HEK293 (cell line): Measurements from ENCODE around the gene P4HA2.

Source experiments
- CTCF ChIA-PET: fragments of 350-600 bp; formaldehyde crosslinking; extraction: SDS; loops from one replicate; lab custom pipeline; 2021; ENCODE audit warnings: antibody characterized with exemption; lab: Yijun Ruan, JAX
- POLR2A ChIA-PET: fragments of 300-600 bp; formaldehyde crosslinking; extraction: SDS; loops from one replicate; lab custom pipeline; 2020; ENCODE audit warnings: antibody characterized with exemption, inconsistent platforms; lab: Yijun Ruan, JAX
- H3K27ac ChIP-seq: fragments of 200-500 bp; sonication (Bioruptor generic); 2 replicates; pipeline ENCODE4 v1.5.1; 2014; ENCODE audit warnings: low read depth, low read length, control low read depth, inconsistent platforms; ENCODE audit errors: extremely low read depth
- H3K36me3 ChIP-seq, 2 experiments: fragments of 200-500 bp in 1 of 2; sonication (Bioruptor generic) in 1 of 2; 1 replicate in 1 of 2; 2 replicates in 1 of 2; pipeline ENCODE4 v1.5.1; 2014 to 2017; ENCODE audit warnings: inconsistent platforms in 2 of 2, low read length in 2 of 2; ENCODE audit not compliant: control insufficient read depth in 2 of 2, insufficient read depth in 1 of 2
- H3K4me1 ChIP-seq: fragments of 200-500 bp; sonication (Bioruptor generic); 2 replicates; pipeline ENCODE4 v1.5.1; 2014; ENCODE audit warnings: mild to moderate bottlenecking, low read length, inconsistent platforms; ENCODE audit not compliant: control insufficient read depth, insufficient read depth
- H3K4me3 ChIP-seq: 2 replicates; pipeline ENCODE4 v1.5.1; 2011; ENCODE audit warnings: low read depth, mild to moderate bottlenecking, control low read depth, low read length, moderate library complexity
- H3K9me3 ChIP-seq: fragments of 200-500 bp; sonication (Bioruptor generic); 2 replicates; pipeline ENCODE4 v1.5.1; 2014; ENCODE audit warnings: low read depth, low read length, inconsistent platforms; ENCODE audit not compliant: control insufficient read depth, insufficient read depth
- BCL6B ChIP-seq: fragments of 450-650 bp; formaldehyde crosslinking; IDR thresholded peaks from 2 replicates; pipeline ENCODE4 v1.5.1; 2017; ENCODE audit warnings: missing biosample characterization, missing genetic modification characterization
- EGR2 ChIP-seq: fragments of 450-650 bp; formaldehyde crosslinking; IDR thresholded peaks from 2 replicates; pipeline ENCODE4 v1.5.1; 2016; ENCODE audit warnings: low read depth, missing biosample characterization, missing genetic modification characterization
- KLF10 ChIP-seq: fragments of 450-650 bp; IDR thresholded peaks from 2 replicates; pipeline ENCODE4 v1.5.1; 2018; ENCODE audit warnings: missing biosample characterization, mild to moderate bottlenecking, missing genetic modification characterization
- MZF1 ChIP-seq: fragments of 450-650 bp; formaldehyde crosslinking; IDR thresholded peaks from 2 replicates; pipeline ENCODE4 v1.5.1; 2017; ENCODE audit warnings: missing biosample characterization, missing genetic modification characterization, borderline replicate concordance
- REPIN1 ChIP-seq: fragments of 450-650 bp; formaldehyde crosslinking; IDR thresholded peaks from 2 replicates; pipeline ENCODE4 v1.5.1; 2017; ENCODE audit warnings: missing biosample characterization, missing genetic modification characterization, low read depth
- SCRT1 ChIP-seq: fragments of 450-650 bp; formaldehyde crosslinking; IDR thresholded peaks from 2 replicates; pipeline ENCODE4 v1.5.1; 2016; ENCODE audit warnings: missing biosample characterization, missing genetic modification characterization, borderline replicate concordance
- SCRT2 ChIP-seq: fragments of 450-650 bp; formaldehyde crosslinking; IDR thresholded peaks from 2 replicates; pipeline ENCODE4 v1.5.1; 2016; ENCODE audit warnings: missing biosample characterization, missing genetic modification characterization
- SP3 ChIP-seq: fragments of 450-650 bp; formaldehyde crosslinking; IDR thresholded peaks from 2 replicates; pipeline ENCODE4 v1.5.1; 2016; ENCODE audit warnings: missing biosample characterization, missing genetic modification characterization
- TRIM28 ChIP-seq: IDR thresholded peaks from 2 replicates; pipeline ENCODE4 v1.6.1; 2011; ENCODE audit warnings: low read length, control low read depth, borderline replicate concordance
- ZBTB17 ChIP-seq: fragments of 450-650 bp; formaldehyde crosslinking; IDR thresholded peaks from 2 replicates; pipeline ENCODE4 v1.5.1; 2016; ENCODE audit warnings: missing biosample characterization, missing genetic modification characterization
- ZFP69B ChIP-seq: fragments of 450-650 bp; formaldehyde crosslinking; IDR thresholded peaks from 2 replicates; pipeline ENCODE4 v1.5.1; 2016; ENCODE audit warnings: missing biosample characterization, missing genetic modification characterization
- ZNF148 ChIP-seq: fragments of 450-650 bp; formaldehyde crosslinking; IDR thresholded peaks from 2 replicates; pipeline ENCODE4 v1.5.0; 2017; ENCODE audit warnings: missing biosample characterization, missing genetic modification characterization, borderline replicate concordance
- ZNF211 ChIP-seq: fragments of 450-650 bp; formaldehyde crosslinking; IDR thresholded peaks from 2 replicates; pipeline ENCODE4 v1.5.1; 2016; ENCODE audit warnings: low read depth, missing biosample characterization, missing genetic modification characterization
- ZNF335 ChIP-seq: fragments of 450-650 bp; formaldehyde crosslinking; conservative IDR thresholded peaks from 2 replicates; pipeline ENCODE4 v1.5.1; 2016; ENCODE audit warnings: missing biosample characterization, missing genetic modification characterization
- ZNF354C ChIP-seq: fragments of 450-650 bp; formaldehyde crosslinking; IDR thresholded peaks from 2 replicates; pipeline ENCODE4 v1.5.1; 2016; ENCODE audit warnings: missing biosample characterization, missing genetic modification characterization, low read depth, borderline replicate concordance
- ZNF391 ChIP-seq: fragments of 450-650 bp; formaldehyde crosslinking; IDR thresholded peaks from 2 replicates; pipeline ENCODE4 v1.5.1; 2016; ENCODE audit warnings: low read depth, missing biosample characterization, missing genetic modification characterization, borderline replicate concordance
- ZNF394 ChIP-seq: fragments of 450-650 bp; formaldehyde crosslinking; IDR thresholded peaks from 2 replicates; pipeline ENCODE4 v1.5.1; 2016; ENCODE audit warnings: missing biosample characterization, missing genetic modification characterization, mild to moderate bottlenecking, moderate library complexity, borderline replicate concordance
- ZNF398 ChIP-seq: fragments of 450-650 bp; formaldehyde crosslinking; IDR thresholded peaks from 2 replicates; pipeline ENCODE4 v1.5.1; 2017; ENCODE audit warnings: missing biosample characterization, missing genetic modification characterization
- ZNF521 ChIP-seq: fragments of 450-650 bp; formaldehyde crosslinking; IDR thresholded peaks from 2 replicates; pipeline ENCODE4 v1.5.1; 2017; ENCODE audit warnings: missing biosample characterization, mild to moderate bottlenecking, missing genetic modification characterization
- ZNF530 ChIP-seq: fragments of 450-650 bp; formaldehyde crosslinking; IDR thresholded peaks from 2 replicates; pipeline ENCODE4 v1.5.1; 2016; ENCODE audit warnings: low read depth, missing biosample characterization, missing genetic modification characterization
- ZNF600 ChIP-seq: fragments of 450-650 bp; formaldehyde crosslinking; IDR thresholded peaks from 2 replicates; pipeline ENCODE4 v1.5.1; 2016; ENCODE audit warnings: missing biosample characterization, missing genetic modification characterization
- ZNF624 ChIP-seq: fragments of 450-650 bp; formaldehyde crosslinking; IDR thresholded peaks from 2 replicates; pipeline ENCODE4 v1.5.1; 2017; ENCODE audit warnings: missing biosample characterization, missing genetic modification characterization
- ZNF777 ChIP-seq: fragments of 450-650 bp; formaldehyde crosslinking; IDR thresholded peaks from 2 replicates; pipeline ENCODE4 v1.5.1; 2017; ENCODE audit warnings: missing biosample characterization, missing genetic modification characterization, borderline replicate concordance
- ZNF792 ChIP-seq: fragments of 450-650 bp; formaldehyde crosslinking; IDR thresholded peaks from 2 replicates; pipeline ENCODE4 v1.5.1; 2016; ENCODE audit warnings: missing biosample characterization, missing genetic modification characterization
- ZXDB ChIP-seq: fragments of 450-650 bp; formaldehyde crosslinking; IDR thresholded peaks from 2 replicates; pipeline ENCODE4 v1.5.1; 2016; ENCODE audit warnings: missing biosample characterization, missing genetic modification characterization
- TF ChIP-seq, protein P1 (sequence below): fragments of 450-650 bp; formaldehyde crosslinking; IDR thresholded peaks from 2 replicates; pipeline ENCODE4 v1.5.1; 2016; ENCODE audit warnings: missing biosample characterization, missing genetic modification characterization
- TF ChIP-seq, protein P2 (sequence below): fragments of 450-650 bp; formaldehyde crosslinking; optimal IDR thresholded peaks from 2 replicates; pipeline ENCODE3; 2016; ENCODE audit warnings: missing biosample characterization, mild to moderate bottlenecking, missing genetic modification characterization
- TF ChIP-seq, protein P3 (sequence below): fragments of 450-650 bp; formaldehyde crosslinking; IDR thresholded peaks from 2 replicates; pipeline ENCODE4 v1.5.1; 2017; ENCODE audit warnings: missing biosample characterization, mild to moderate bottlenecking, missing genetic modification characterization, moderate library complexity

P4HA2 gene

DNA sequence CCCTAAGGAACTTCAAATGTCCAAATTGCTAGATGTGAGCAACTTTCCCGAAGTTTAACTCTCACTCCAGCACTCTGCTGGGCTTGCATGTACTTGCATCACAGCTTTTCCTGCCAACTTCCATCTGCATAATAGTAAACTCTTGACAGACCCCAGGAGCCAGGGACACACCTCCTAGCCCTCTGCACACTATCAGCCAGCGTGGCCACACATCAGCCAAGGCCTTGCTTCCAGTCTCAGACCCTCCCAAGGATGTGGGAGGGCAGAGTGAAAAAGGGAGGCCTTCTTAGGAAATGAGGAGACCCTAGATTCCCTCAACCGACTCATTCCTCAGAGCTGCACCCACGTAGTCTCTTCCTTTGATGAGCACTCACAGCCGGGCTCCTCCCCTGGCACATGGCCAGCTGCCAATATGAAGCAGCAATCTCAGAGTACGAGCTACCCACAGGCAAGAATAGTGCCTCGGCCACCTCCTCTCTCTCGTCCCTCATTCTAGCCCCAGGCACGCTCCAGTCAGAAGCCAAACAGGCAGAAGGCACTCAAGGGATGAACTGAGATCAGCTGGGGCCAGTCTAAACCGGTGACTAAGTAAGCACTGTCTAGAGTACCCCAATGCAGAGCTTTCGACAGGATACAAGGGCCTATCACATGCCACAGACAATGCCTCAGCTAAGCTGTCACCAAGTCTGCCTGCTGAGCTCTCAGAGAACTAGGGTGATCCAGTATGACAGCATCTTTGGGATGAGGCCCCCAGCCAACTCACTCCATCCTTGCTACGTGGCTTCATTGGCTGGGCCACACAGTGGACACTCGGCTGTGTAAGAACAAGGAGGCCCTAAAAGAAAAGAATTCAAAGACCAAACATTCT is 2.3 kb downstream of the P4HA2 start:
- H3K36me3 ChIP-seq = no peaks in the 10 kb centered on the region
- no peak overlapping the region for H3K27ac ChIP-seq
- ChIA-PET POLR2A (interaction anchor here (0.7 to 4.2 kb wide), 4 partner anchors 9 to 163 kb away, joined by 3 to 30 read pairs (median 16); partner anchors contain the start of gene SLC22A4), CTCF (interaction anchor here (0.7 to 3.6 kb wide), 11 partner anchors 8 to 273 kb away, joined by 3 to 18 read pairs (median 4); no protein-coding TSS in a partner anchor)
- no peaks in the 10 kb centered on the region for H3K9me3 ChIP-seq
- H3K4me1 ChIP-seq = peaks cover 4% of the 10 kb centered on the region
- no peak overlapping the region for H3K4me3 ChIP-seq
- TF ChIP-seq ZNF624 (tag by site-specific recombination) (no peak), MZF1 (tag by site-specific recombination) (no peak), ZNF391 (no peak), ZNF792 (tag by site-specific recombination) (no peak), SCRT2 (tag by site-specific recombination) (no peak), ZXDB (tag by site-specific recombination) (no peak), KLF10 (tag by site-specific recombination) (no peak; the same call in 1 of the 2 replicates), ZNF394 (tag by site-specific recombination) (0 out of 2 replicates have a peak, but pooled peaks have one; percentile 68), ZNF777 (no peak), ZNF521 (no peak), EGR2 (tag by site-specific recombination) (peak; percentile 91), ZNF335 (tag by site-specific recombination) (peak; percentile 83), ZNF600 (tag by site-specific recombination) (no peak), SCRT1 (tag by site-specific recombination) (no peak), ZNF211 (tag by site-specific recombination) (no peak), TRIM28 (no peak; the same call in 1 of the 2 replicates), ZFP69B (tag by site-specific recombination) (no peak), ZNF530 (tag by site-specific recombination) (no peak), REPIN1 (tag by site-specific recombination) (no peak), ZBTB17 (tag by site-specific recombination) (peak; percentile 52), BCL6B (tag by site-specific recombination) (no peak), ZNF148 (tag by site-specific recombination) (no peak), SP3 (tag by site-specific recombination) (no peak), ZNF398 (tag by site-specific recombination) (peak; percentile 36), ZNF354C (tag by site-specific recombination) (no peak)
- TF ChIP-seq, protein P1, sequence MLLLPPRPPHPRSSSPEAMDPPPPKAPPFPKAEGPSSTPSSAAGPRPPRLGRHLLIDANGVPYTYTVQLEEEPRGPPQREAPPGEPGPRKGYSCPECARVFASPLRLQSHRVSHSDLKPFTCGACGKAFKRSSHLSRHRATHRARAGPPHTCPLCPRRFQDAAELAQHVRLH (tag by site-specific recombination) = no peak
- TF ChIP-seq, protein P2, sequence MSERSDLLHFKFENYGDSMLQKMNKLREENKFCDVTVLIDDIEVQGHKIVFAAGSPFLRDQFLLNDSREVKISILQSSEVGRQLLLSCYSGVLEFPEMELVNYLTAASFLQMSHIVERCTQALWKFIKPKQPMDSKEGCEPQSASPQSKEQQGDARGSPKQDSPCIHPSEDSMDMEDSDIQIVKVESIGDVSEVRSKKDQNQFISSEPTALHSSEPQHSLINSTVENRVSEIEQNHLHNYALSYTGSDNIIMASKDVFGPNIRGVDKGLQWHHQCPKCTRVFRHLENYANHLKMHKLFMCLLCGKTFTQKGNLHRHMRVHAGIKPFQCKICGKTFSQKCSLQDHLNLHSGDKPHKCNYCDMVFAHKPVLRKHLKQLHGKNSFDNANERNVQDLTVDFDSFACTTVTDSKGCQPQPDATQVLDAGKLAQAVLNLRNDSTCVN (tag by site-specific recombination) = no peak
- TF ChIP-seq, protein P3, sequence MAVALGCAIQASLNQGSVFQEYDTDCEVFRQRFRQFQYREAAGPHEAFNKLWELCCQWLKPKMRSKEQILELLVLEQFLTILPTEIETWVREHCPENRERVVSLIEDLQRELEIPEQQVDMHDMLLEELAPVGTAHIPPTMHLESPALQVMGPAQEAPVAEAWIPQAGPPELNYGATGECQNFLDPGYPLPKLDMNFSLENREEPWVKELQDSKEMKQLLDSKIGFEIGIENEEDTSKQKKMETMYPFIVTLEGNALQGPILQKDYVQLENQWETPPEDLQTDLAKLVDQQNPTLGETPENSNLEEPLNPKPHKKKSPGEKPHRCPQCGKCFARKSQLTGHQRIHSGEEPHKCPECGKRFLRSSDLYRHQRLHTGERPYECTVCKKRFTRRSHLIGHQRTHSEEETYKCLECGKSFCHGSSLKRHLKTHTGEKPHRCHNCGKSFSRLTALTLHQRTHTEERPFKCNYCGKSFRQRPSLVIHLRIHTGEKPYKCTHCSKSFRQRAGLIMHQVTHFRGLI (tag by site-specific recombination) = no peak; the same call in 1 of the 2 replicates
